DND-41 (cell line): Measurements from ENCODE around the gene CFAP43.
"Not testable (repeated sequence)": the region's sequence is repeated elsewhere in the genome, so short reads cannot be mapped to it uniquely, and the experiment has no call there.

Source experiments
- ATAC-seq: fragments of 200-7000 bp; cut with Tn5 transposase; 3 replicates; pipeline ENCODE4 v1.9.1; 2021; ENCODE audit warnings: low read depth; ENCODE audit not compliant: insufficient read depth
- DNase-seq: peaks from one replicate; pipeline ENCODE4 v3.0.0-alpha.2; 2020
- H2AFZ ChIP-seq: 2 replicates; pipeline ENCODE4 v1.6.0; 2012; ENCODE audit warnings: low read depth, low read length
- H3K27ac ChIP-seq: 2 replicates; pipeline ENCODE4 v1.5.1; 2012; ENCODE audit warnings: low read length, inconsistent platforms
- H3K27me3 ChIP-seq: fragments of 200-600 bp; sonication (generic); 2 replicates; pipeline ENCODE4 v1.6.0; 2012; ENCODE audit warnings: low read length, mild to moderate bottlenecking, inconsistent platforms; ENCODE audit not compliant: insufficient read depth, poor library complexity
- H3K36me3 ChIP-seq: 2 replicates; pipeline ENCODE4 v1.5.1; 2012; ENCODE audit warnings: low read length, inconsistent platforms; ENCODE audit not compliant: insufficient read depth
- H3K4me1 ChIP-seq: 2 replicates; pipeline ENCODE4 v1.5.1; 2012; ENCODE audit warnings: mild to moderate bottlenecking, low read length; ENCODE audit not compliant: insufficient read depth
- H3K4me2 ChIP-seq: 2 replicates; pipeline ENCODE4 v1.6.0; 2012; ENCODE audit warnings: mild to moderate bottlenecking, moderate library complexity, low read length, inconsistent platforms; ENCODE audit not compliant: insufficient read depth
- H3K4me3 ChIP-seq, 2 experiments: fragments of 200-600 bp in 1 of 2; shearing (Covaris generic) in 1 of 2; 2 replicates each; pipeline ENCODE4 v1.5.1; 2012 to 2016; ENCODE audit warnings: inconsistent platforms in 2 of 2, low read length in 2 of 2, mild to moderate bottlenecking in 2 of 2, low read depth in 1 of 2, moderate library complexity in 1 of 2
- H3K79me2 ChIP-seq: 2 replicates; pipeline ENCODE4 v1.6.0; 2012; ENCODE audit warnings: low read length, inconsistent platforms; ENCODE audit not compliant: insufficient read depth
- H3K9ac ChIP-seq: 2 replicates; pipeline ENCODE4 v1.6.0; 2012; ENCODE audit warnings: low read depth, mild to moderate bottlenecking, inconsistent platforms, low read length, moderate library complexity
- H3K9me3 ChIP-seq: 2 replicates; pipeline ENCODE4 v1.5.1; 2012; ENCODE audit warnings: low read length, moderate library complexity, mild to moderate bottlenecking, inconsistent platforms; ENCODE audit not compliant: insufficient read depth, severe bottlenecking
- H4K20me1 ChIP-seq: 2 replicates; pipeline ENCODE4 v1.6.0; 2012; ENCODE audit warnings: low read length; ENCODE audit not compliant: insufficient read depth
- EZH2 ChIP-seq: IDR thresholded peaks from 3 replicates; pipeline ENCODE4 v1.6.1; 2012; ENCODE audit warnings: borderline replicate concordance, low read depth, mild to moderate bottlenecking, moderate library complexity, low read length, inconsistent platforms; ENCODE audit not compliant: severe bottlenecking
- TF ChIP-seq, protein P1 (sequence below): IDR thresholded peaks from 2 replicates; pipeline ENCODE4 v1.5.1; 2012; ENCODE audit warnings: borderline replicate concordance, low read length, moderate library complexity, mild to moderate bottlenecking; ENCODE audit not compliant: poor library complexity, severe bottlenecking; ENCODE audit errors: extremely low read depth

CFAP43 gene

DNA sequence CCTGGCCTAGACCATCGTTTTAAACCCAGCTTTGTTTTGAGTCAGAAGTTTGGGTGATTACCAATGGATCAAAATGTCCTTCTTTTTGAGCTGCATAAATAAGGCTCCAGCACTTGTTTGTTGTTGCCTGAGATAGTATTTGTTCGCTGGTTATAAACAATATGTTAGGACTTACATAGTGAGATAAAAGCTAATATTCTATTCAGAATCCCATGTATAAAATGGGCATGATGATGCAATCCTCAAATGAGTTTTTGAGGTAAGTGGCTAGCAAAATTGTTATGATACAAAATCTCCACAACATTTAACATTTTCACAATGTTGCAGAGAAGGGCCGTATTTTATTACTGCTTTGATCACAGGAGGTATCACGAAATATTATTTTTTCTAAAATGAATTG lies 48.5 kb downstream of the CFAP43 start:
- Histone ChIP-seq H3K9me3 (no peaks in the 10 kb centered on the region), H3K4me2 (no peak overlapping the region), H3K79me2 (no peaks in the 10 kb centered on the region), H3K36me3 (no peaks in the 10 kb centered on the region), H4K20me1 (no peaks in the 10 kb centered on the region), H3K4me3 (no peak overlapping the region), H3K4me1 (no peaks in the 10 kb centered on the region), H3K27me3 (peaks cover 8% of the 10 kb centered on the region), H2AFZ (no peak overlapping the region), H3K9ac (no peak overlapping the region), H3K27ac (no peak overlapping the region)
- DNase-seq (no peak), ATAC-seq (no peak)
- no peak for TF ChIP-seq EZH2
- TF ChIP-seq, protein P1, sequence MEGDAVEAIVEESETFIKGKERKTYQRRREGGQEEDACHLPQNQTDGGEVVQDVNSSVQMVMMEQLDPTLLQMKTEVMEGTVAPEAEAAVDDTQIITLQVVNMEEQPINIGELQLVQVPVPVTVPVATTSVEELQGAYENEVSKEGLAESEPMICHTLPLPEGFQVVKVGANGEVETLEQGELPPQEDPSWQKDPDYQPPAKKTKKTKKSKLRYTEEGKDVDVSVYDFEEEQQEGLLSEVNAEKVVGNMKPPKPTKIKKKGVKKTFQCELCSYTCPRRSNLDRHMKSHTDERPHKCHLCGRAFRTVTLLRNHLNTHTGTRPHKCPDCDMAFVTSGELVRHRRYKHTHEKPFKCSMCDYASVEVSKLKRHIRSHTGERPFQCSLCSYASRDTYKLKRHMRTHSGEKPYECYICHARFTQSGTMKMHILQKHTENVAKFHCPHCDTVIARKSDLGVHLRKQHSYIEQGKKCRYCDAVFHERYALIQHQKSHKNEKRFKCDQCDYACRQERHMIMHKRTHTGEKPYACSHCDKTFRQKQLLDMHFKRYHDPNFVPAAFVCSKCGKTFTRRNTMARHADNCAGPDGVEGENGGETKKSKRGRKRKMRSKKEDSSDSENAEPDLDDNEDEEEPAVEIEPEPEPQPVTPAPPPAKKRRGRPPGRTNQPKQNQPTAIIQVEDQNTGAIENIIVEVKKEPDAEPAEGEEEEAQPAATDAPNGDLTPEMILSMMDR = no peak

DNA sequence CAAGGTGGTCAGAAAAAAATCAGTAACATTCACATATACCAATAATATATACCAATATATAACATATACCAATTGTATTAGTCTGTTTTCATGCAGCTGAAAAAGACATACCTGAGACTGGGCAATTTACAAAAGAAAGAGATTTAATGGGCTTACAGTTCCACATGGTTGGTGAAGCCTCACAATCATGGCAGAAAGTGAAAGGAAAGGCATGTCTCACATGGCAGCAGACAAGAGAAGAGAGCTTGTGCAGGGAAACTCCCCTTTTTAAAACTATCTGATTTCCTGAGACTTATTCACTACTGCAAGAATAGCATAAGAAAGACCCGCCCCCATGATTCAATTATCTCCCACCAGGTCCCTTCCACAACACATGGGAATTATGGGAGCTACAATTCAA lies 58.0 kb downstream of the CFAP43 start:
- DNase-seq, H3K9ac ChIP-seq, H3K36me3 ChIP-seq, H2AFZ ChIP-seq, H3K4me3 ChIP-seq, H3K4me2 ChIP-seq, H3K79me2 ChIP-seq, H3K4me1 ChIP-seq, H3K27ac ChIP-seq, H3K9me3 ChIP-seq, H4K20me1 ChIP-seq, ATAC-seq: not testable (repeated sequence)
- peaks cover 38% of the 10 kb centered on the region for H3K27me3 ChIP-seq

DNA sequence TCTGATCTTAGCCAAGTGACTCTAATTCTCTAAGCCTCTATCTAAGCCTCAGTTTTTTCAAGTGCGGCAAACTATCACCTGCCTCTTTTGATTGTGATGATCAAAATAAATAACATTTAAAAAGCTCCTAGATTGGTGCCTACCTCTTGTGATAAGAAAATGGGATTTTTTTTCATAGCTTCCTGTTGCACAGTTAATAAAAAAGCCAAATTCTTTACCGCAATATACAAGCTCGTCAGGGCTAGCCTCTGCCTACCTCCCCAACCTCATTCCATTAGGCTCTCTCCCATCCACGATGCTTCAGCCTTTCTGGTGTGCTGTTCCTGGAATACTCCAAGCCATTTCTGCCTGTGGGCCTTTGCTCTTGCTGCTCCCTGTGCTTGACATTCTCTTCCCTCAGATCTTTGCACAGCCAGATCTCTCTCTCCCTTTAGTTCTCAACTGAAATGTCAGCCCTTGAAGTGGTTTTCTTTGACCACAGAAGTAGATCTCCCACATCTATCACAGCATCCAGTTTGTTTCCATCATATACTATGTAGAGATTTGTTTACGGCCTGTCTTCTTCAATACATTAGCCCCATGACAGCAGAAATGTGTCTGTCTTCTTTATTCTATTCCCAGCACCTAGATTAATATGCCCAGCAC lies 61.4 kb downstream of the CFAP43 start:
- Histone ChIP-seq H3K9ac (no peak overlapping the region), H3K79me2 (no peaks in the 10 kb centered on the region), H3K4me2 (no peak overlapping the region), H3K36me3 (no peaks in the 10 kb centered on the region), H2AFZ (no peak overlapping the region), H3K27ac (no peak overlapping the region), H4K20me1 (no peaks in the 10 kb centered on the region), H3K27me3 (peaks cover 48% of the 10 kb centered on the region), H3K4me1 (peaks cover 9% of the 10 kb centered on the region), H3K9me3 (peaks cover 2% of the 10 kb centered on the region), H3K4me3 (no peak overlapping the region)
- peak; percentile 34 for DNase-seq
- TF ChIP-seq, protein P1 = no peak
- no peak for TF ChIP-seq EZH2
- peak; percentile 99 for ATAC-seq

DNA sequence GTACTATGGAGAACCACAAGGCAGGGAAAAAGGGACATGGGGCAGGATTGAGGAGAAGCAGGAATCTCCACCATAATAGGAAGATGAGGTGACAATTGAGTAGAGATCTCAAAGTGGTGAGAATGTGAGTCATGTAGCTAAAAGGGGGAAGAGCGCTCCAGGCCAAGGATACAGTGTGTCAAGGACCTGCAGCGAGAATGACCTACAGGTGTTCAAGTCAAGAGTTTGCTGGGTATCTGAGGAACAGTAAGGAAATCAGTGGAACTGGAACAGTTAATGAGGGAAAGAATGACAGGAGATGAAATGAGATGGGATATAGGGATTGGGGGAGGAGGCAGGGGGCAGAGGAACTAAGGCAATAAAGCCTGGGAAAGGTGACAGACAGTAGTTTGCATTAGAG lies 76.6 kb downstream of the CFAP43 start:
- H3K27me3 ChIP-seq = peaks cover 15% of the 10 kb centered on the region
- H3K79me2 ChIP-seq = no peaks in the 10 kb centered on the region
- no peaks in the 10 kb centered on the region for H3K36me3 ChIP-seq
- H3K27ac ChIP-seq = no peak overlapping the region
- H3K4me3 ChIP-seq = no peak overlapping the region
- DNase-seq (no peak), ATAC-seq (no peak)
- no peak overlapping the region for H3K9ac ChIP-seq
- no peak overlapping the region for H2AFZ ChIP-seq
- H3K4me2 ChIP-seq = no peak overlapping the region
- H3K4me1 ChIP-seq = no peaks in the 10 kb centered on the region
- H3K9me3 ChIP-seq = peaks cover 9% of the 10 kb centered on the region
- TF ChIP-seq, protein P1 = no peak
- TF ChIP-seq EZH2 = no peak
- H4K20me1 ChIP-seq = no peaks in the 10 kb centered on the region
